ENCODE measurements around the gene PCSK5. TPM values are rescaled to one million over a fixed set of nuclear protein-coding genes. Genes with fewer than 3 reads are reported as not detected.
A peak's percentile ranks its signal among the peaks of the same experiment; 100 is the strongest.

PCSK5 gene
- total and polyA plus RNA-seq, 2 of the 8 experiments (the other 6 are each of a cell fraction or from before 2014, with no cell fraction given), result 5.5 to 10.7 TPM

GRCh38 chr9:75926385-75926784 lies 35.9 kb downstream of the PCSK5 start:
- Histone ChIP-seq H2BK20ac (ENCODE audit: low read length) (no peak overlapping the region), H2AFZ (ENCODE audit: low read length) (no peak overlapping the region), H3K23ac (ENCODE audit: insufficient read length) (no peak overlapping the region), H3K23me2 (ENCODE audit: low read depth, low read length) (no peaks in the 10 kb centered on the region), H2BK120ac (replicated peaks; ENCODE audit: low read depth, low read length) (no peak overlapping the region), H3K56ac (replicated peaks; ENCODE audit: insufficient read length, low read depth, low read length) (no peak overlapping the region), H4K91ac (replicated peaks; ENCODE audit: insufficient read length, low read length) (no peak overlapping the region), H2BK15ac (ENCODE audit: low read length) (no peak overlapping the region), H4K8ac (ENCODE audit: extremely low read depth, insufficient read depth, low read length) (no peak overlapping the region), H3K9me3 (ENCODE audit: insufficient read depth in 2 of 2, low read depth in 1 of 2, low read length in 1 of 2) (peaks cover 0 to 4% of the 10 kb centered on the region in 2 experiments; a peak in 1 of 4 replicates), H2BK12ac (ENCODE audit: low read depth, low read length) (no peak overlapping the region), H3K9ac (replicated peaks in 1 of 4; ENCODE audit: extremely low read depth in 1 of 4, low read depth in 3 of 4, low read length in 3 of 4) (no peak overlapping the region), H2AK5ac (ENCODE audit: low read depth, low read length) (no peak overlapping the region), H3K79me2 (ENCODE audit: control insufficient read depth in 1 of 2, insufficient read depth in 2 of 2, low read length in 2 of 2) (peaks cover 0 to 70% of the 10 kb centered on the region in 2 experiments; a peak in 2 of 4 replicates), H3K14ac (ENCODE audit: insufficient read length) (no peak overlapping the region), H3K4me2 (ENCODE audit: insufficient read depth in 1 of 2, low read depth in 2 of 2, low read length in 2 of 2) (peak overlapping the region; percentile 15 to 18; a peak in 3 of 4 replicates), H2BK5ac (ENCODE audit: low read depth, low read length) (no peak overlapping the region), H4K20me1 (replicated peaks in 1 of 2; ENCODE audit: control insufficient read depth in 1 of 2, insufficient read depth in 2 of 2, low read length in 2 of 2) (peaks cover 0 to 2% of the 10 kb centered on the region in 2 experiments), H3K79me1 (ENCODE audit: low read depth, low read length) (no peaks in the 10 kb centered on the region; the same call in 1 of the 2 replicates), H3K27me3 (replicated peaks in 1 of 4; ENCODE audit: control insufficient read depth in 3 of 4, extremely low read depth in 1 of 4, insufficient read depth in 3 of 4, low read length in 3 of 4) (no peaks in the 10 kb centered on the region), H3K4me1 (replicated peaks in 1 of 4; ENCODE audit: control insufficient read depth in 3 of 4, insufficient read depth in 4 of 4, low read length in 3 of 4) (peaks cover 0 to 15% (median 9%) of the 10 kb centered on the region in 4 experiments; a peak in 4 of 7 replicates), H3K4ac (replicated peaks; ENCODE audit: insufficient read length, low read depth, low read length) (no peak overlapping the region), H3K27ac (ENCODE audit: low read depth, low read length) (no peak overlapping the region), H3K4me3 (ENCODE audit: extremely low read depth in 1 of 4, insufficient read depth in 2 of 4, low read depth in 3 of 4, low read length in 4 of 4) (no peak overlapping the region; a peak in 1 of 8 replicates), H4K5ac (ENCODE audit: insufficient read length, low read depth, low read length) (no peak overlapping the region), H3K18ac (ENCODE audit: extremely low read depth, low read length) (no peak overlapping the region), H3K36me3 (ENCODE audit: control insufficient read depth in 2 of 4, insufficient read depth in 4 of 4, low read length in 3 of 4) (no peaks in the 10 kb centered on the region)
- no peak for TF ChIP-seq SRF (IDR thresholded peaks at IDR 0.05; ENCODE audit: low read depth, low read length)
- no peak for DNase-seq (ENCODE audit: low read depth in 1 of 2, low spot score in 2 of 2)
- POLR2A ChIA-PET (ENCODE audit: partially characterized antibody), result no interaction called here
- no peak for FAIRE-seq
- CTCF ChIA-PET (ENCODE audit: partially characterized antibody), result interaction anchor here (0.6 kb wide), 1 partner anchor 372 kb away, joined by 3 read pairs; no protein-coding TSS in a partner anchor
- WGBS, 2 experiments (ENCODE audit: extremely low coverage in 1 of 2, insufficient coverage in 1 of 2, insufficient read length in 1 of 2, insufficient replicate concordance in 2 of 2, low coverage in 1 of 2, low lambda C conversion rate in 2 of 2, missing lambda C conversion rate in 1 of 2), result 39% methylated on average over 2 of the region's 2 CpGs; no CpG with 5 or more reads in 1 of the 2 experiments
